ENCODE results near the gene CCDC177.

The CCDC177 gene

DNA sequence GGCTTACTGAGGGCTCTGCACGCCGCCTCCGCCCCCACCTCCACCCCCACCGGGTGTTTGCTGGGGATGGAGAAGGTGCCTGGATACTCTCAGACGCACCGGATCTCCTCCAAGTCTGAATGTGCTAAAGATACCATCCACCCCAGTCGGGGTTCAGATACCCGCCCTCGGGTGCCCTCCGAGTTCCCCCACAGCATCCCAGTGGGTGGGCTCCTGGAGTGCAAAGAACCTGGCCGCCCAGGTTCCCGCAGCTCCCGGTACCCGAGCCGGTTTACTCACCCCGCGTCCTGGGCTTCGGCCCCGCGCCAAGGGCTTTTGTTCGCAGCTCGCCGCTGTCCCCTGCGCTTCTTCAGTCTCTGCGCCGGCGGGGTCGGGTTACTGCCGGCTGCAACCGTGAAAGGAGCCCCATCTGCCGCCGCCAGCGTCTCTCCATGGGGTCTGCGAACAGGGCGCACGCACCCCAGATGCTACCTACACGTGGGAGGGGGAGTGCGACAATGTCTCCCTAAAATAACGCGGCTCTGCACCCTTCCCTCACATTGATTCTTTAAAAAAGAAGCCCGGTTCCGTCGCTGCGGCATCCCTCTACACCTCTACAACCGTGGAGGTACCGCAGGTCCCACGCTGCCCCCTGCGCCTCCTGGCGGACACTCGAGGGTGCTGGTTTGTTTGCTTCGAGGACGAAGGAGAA lies at the start of gene CCDC177:
Gene CCDC177, minus strand, starts transcription at position 609 of the 691 bp plus-strand sequence. CDS start 1,249 bp downstream, outside the sequence.
- TF ChIP-seq, protein P1, sequence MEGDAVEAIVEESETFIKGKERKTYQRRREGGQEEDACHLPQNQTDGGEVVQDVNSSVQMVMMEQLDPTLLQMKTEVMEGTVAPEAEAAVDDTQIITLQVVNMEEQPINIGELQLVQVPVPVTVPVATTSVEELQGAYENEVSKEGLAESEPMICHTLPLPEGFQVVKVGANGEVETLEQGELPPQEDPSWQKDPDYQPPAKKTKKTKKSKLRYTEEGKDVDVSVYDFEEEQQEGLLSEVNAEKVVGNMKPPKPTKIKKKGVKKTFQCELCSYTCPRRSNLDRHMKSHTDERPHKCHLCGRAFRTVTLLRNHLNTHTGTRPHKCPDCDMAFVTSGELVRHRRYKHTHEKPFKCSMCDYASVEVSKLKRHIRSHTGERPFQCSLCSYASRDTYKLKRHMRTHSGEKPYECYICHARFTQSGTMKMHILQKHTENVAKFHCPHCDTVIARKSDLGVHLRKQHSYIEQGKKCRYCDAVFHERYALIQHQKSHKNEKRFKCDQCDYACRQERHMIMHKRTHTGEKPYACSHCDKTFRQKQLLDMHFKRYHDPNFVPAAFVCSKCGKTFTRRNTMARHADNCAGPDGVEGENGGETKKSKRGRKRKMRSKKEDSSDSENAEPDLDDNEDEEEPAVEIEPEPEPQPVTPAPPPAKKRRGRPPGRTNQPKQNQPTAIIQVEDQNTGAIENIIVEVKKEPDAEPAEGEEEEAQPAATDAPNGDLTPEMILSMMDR (conservative IDR thresholded peaks at IDR 0.05; ENCODE audit: low read depth, low read length): peak; percentile 98
- DNase-seq (ENCODE audit: low read depth): peak; percentile 72
- peak within 1 kb of the TSS; percentile 28 for H3K4me3 ChIP-seq (ENCODE audit: low read depth, low read length)

DNA sequence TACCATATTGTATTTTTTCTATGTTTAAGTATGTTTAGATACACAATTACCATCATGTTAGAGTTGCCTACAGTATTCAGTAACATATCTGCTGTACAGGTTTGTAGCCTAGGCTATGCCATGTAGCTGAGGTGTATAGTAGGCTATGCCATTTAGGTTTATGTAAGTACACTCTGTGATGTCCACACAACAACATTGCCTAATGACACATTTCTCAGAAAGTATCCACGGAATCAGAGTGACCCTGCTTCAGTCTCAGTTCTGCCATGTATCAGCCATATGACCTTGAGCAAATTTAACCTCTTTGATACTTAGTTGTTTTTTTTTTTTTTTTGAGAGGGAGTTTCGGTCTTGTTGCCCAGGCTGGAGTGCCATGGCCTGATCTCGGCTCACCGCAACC lies 49.5 kb upstream of the CCDC177 start:
- TF ChIP-seq, protein P1 (conservative IDR thresholded peaks at IDR 0.05; ENCODE audit: low read depth, low read length): no peak
- no peak for DNase-seq (ENCODE audit: low read depth)
- H3K4me3 ChIP-seq (ENCODE audit: low read depth, low read length): no peak overlapping the region

DNA sequence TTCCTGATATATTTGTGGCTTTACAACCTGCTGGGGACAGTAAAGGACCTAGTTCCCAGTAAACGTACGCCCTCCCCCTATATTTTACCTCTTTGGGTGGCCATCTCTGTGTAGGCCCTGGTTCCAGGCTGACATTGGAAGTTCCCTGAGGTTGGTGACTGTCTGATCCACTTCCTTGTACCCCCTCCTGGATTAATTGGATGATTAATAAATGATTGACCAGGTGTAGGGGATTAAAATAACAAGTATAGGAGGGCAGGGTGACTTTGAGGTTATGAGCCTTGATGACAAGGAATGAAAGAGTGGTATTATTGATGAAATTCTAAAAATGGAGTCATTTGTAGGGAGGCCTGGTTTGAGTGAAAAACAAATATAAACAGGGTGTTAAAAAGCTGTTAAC lies 46.3 kb upstream of the CCDC177 start:
- DNase-seq (ENCODE audit: low read depth): no peak
- TF ChIP-seq, protein P1 (conservative IDR thresholded peaks at IDR 0.05; ENCODE audit: low read depth, low read length): no peak
- H3K4me3 ChIP-seq (ENCODE audit: low read depth, low read length): no peak overlapping the region

DNA sequence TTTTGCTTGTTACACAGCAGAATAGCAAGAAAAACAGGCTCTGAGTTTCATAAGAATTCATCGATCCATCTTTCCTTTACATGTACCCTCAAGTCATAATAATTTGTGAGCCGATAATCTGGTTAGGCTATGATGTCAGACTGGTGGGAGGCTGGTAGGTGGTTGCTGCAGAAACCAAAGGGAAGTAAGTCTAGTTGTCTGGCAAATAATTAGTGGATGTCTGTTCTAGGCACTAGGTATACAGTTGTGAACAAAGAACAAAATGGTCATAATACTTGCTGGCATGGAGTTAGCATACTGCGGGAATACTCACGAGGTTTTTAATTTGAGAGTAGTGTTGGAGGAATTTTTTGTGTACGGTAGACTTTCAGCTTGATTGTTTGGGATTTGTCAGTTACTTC lies 45.5 kb upstream of the CCDC177 start:
- no peak overlapping the region for H3K4me3 ChIP-seq (ENCODE audit: low read depth, low read length)
- no peak for DNase-seq (ENCODE audit: low read depth)
- TF ChIP-seq, protein P1 (conservative IDR thresholded peaks at IDR 0.05; ENCODE audit: low read depth, low read length): no peak

- TF ChIP-seq, protein P1 (conservative IDR thresholded peaks at IDR 0.05; ENCODE audit: low read depth, low read length): no peak
- DNase-seq (ENCODE audit: low read depth): no peak
- no peak overlapping the region for H3K4me3 ChIP-seq (ENCODE audit: low read depth, low read length)
These were observed 44.3 kb upstream of the CCDC177 start for GRCh38 chr14:69619012-69619411.

GRCh38 chr14:69617796-69618195 lies 43.1 kb upstream of the CCDC177 start:
- TF ChIP-seq, protein P1 (conservative IDR thresholded peaks at IDR 0.05; ENCODE audit: low read depth, low read length): no peak
- no peak overlapping the region for H3K4me3 ChIP-seq (ENCODE audit: low read depth, low read length)

DNA sequence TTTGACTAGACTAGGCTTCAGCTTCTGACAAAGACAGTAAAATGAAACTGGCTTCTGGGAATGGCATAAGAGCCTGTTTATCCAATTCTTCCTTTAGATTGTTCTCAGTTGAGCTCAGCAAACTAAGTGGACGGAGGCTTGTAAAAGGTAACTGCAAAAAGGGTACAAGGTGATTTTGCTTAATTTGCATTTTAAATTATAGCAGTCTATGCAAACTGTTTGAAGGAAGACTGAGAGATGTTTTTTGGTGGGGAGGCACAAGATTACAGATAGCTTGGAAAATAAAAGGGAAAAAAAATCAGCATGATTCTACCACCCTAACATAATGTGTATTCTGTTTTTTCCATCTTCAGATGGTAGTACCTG lies 41.7 kb upstream of the CCDC177 start:
- DNase-seq (ENCODE audit: low read depth): no peak
- TF ChIP-seq, protein P1 (conservative IDR thresholded peaks at IDR 0.05; ENCODE audit: low read depth, low read length): no peak
- peak overlapping the region; percentile 45 for H3K4me3 ChIP-seq (ENCODE audit: low read depth, low read length)

More at GRCh38 chr14:69617796-69618195, 43.1 kb upstream of the CCDC177 start:
- no peak for DNase-seq (ENCODE audit: low read depth)

All from choroid plexus epithelial cell (primary cell).